ENCODE measurements around the gene PLPP6.

The PLPP6 gene

GRCh38 chr9:4714266-4715016 is 52.3 kb downstream of the PLPP6 start:
- Histone ChIP-seq H2BK5ac (ENCODE audit: low read length) (no peak overlapping the region), H2BK12ac (ENCODE audit: low read length) (no peak overlapping the region), H3K4me3 (ENCODE audit: low read length in 2 of 2) (no peak overlapping the region), H4K8ac (ENCODE audit: low read depth, low read length) (no peak overlapping the region), H3K4ac (ENCODE audit: low read length) (no peak overlapping the region), H3K14ac (ENCODE audit: low read length) (no peak overlapping the region), H3K4me2 (ENCODE audit: insufficient read depth, low read length, poor library complexity, severe bottlenecking) (no peak overlapping the region), H3K27ac (replicated peaks; ENCODE audit: low read length) (no peak overlapping the region), H2BK15ac (ENCODE audit: low read length) (no peak overlapping the region), H3K27me3 (ENCODE audit: control insufficient read depth in 3 of 3, insufficient read depth in 3 of 3, low read depth in 1 of 3, low read length in 3 of 3) (no peaks in the 10 kb centered on the region), H3K23ac (ENCODE audit: low read depth, low read length, poor library complexity) (no peak overlapping the region), H3K4me1 (ENCODE audit: control insufficient read depth in 2 of 2, insufficient read depth in 1 of 2, low read depth in 1 of 2, low read length in 2 of 2) (no peaks in the 10 kb centered on the region), H2AK5ac (ENCODE audit: low read depth, low read length) (no peak overlapping the region), H4K91ac (ENCODE audit: low read depth, low read length, poor library complexity) (no peak overlapping the region), H3K18ac (ENCODE audit: low read length) (no peak overlapping the region), H3K9ac (ENCODE audit: low read depth, low read length, poor library complexity) (no peak overlapping the region), H2AFZ (ENCODE audit: low read length) (no peak overlapping the region), H3K79me1 (ENCODE audit: low read depth, low read length) (no peaks in the 10 kb centered on the region), H2BK120ac (ENCODE audit: low read depth, low read length) (no peak overlapping the region), H3K9me3 (replicated peaks in 1 of 2; ENCODE audit: control insufficient read depth in 2 of 2, insufficient read depth in 1 of 2, low read depth in 1 of 2, low read length in 2 of 2) (peaks cover 0 to 1% of the 10 kb centered on the region in 2 donors), H3K36me3 (replicated peaks in 1 of 2; ENCODE audit: control insufficient read depth in 2 of 2, insufficient read depth in 2 of 2, low read length in 2 of 2) (peaks cover 5 to 93% of the 10 kb centered on the region in 2 donors)
- DNase-seq (ENCODE audit: low spot score): no peak
- WGBS, 2 donors (ENCODE audit: extremely low coverage in 2 of 2, insufficient read length in 2 of 2, insufficient replicate concordance in 1 of 2): no CpG with 5 or more reads among the region's 9 CpGs
